Activated CD4-positive, alpha-beta T cell treated with anti-CD3 and anti-CD28 coated beads, Interleukin-2, amount 50 U/mL, for 48 hours (primary cell): ENCODE measurements around the gene PIH1D1.
"Not testable (repeated sequence)": the region's sequence is repeated elsewhere in the genome, so short reads cannot be mapped to it uniquely, and the experiment has no call there.

Experiments used
- DNase-seq, 2 experiments: peaks; one replicate each; pipeline ENCODE4 v3.0.0-alpha.2; 2020

PIH1D1 gene

GRCh38 chr19:49479975-49480628, 28.5 kb upstream of the PIH1D1 start:
- no peak for DNase-seq

- DNase-seq, result peak; percentile 87 to 90
Measured at GRCh38 chr19:49475995-49476880, 24.6 kb upstream of the PIH1D1 start.

GRCh38 chr19:49475191-49475917, 23.7 kb upstream of the PIH1D1 start:
- DNase-seq, result peak; percentile 31 to 40

GRCh38 chr19:49474542-49474924, 22.9 kb upstream of the PIH1D1 start:
- no peak for DNase-seq

GRCh38 chr19:49473868-49474541, 22.4 kb upstream of the PIH1D1 start, which contains the start of gene FLT3LG:
Gene FLT3LG (plus strand): TSS chr19:49474215. CDS start chr19:49474640, 425 bp downstream.
- DNase-seq, result peak; percentile 89 to 90

GRCh38 chr19:49473501-49473867, 21.9 kb upstream of the PIH1D1 start:
- not testable (repeated sequence) for DNase-seq

- peak; percentile 34 to 41 for DNase-seq
Measured at GRCh38 chr19:49472936-49473335, 21.3 kb upstream of the PIH1D1 start.

GRCh38 chr19:49470615-49470978, 19.0 kb upstream of the PIH1D1 start:
- DNase-seq, result no peak

GRCh38 chr19:49469828-49470614, 18.4 kb upstream of the PIH1D1 start:
- DNase-seq, result peak; percentile 80 to 87

- DNase-seq, result peak; percentile 81 to 88
Measured at GRCh38 chr19:49468746-49469447, 17.3 kb upstream of the PIH1D1 start.

GRCh38 chr19:49468199-49468598, 16.6 kb upstream of the PIH1D1 start:
- no peak for DNase-seq

- no peak for DNase-seq
Measured at GRCh38 chr19:49465371-49465770, 13.8 kb upstream of the PIH1D1 start.

- DNase-seq, result no peak
Measured at GRCh38 chr19:49463960-49464740, 12.5 kb upstream of the PIH1D1 start.

GRCh38 chr19:49462492-49462891, 10.9 kb upstream of the PIH1D1 start:
- DNase-seq, result no peak

GRCh38 chr19:49461656-49462055, 10.0 kb upstream of the PIH1D1 start:
- DNase-seq, result no peak

- not testable (repeated sequence) for DNase-seq
Measured at GRCh38 chr19:49461130-49461529, 9.5 kb upstream of the PIH1D1 start.

GRCh38 chr19:49459388-49459787, 7.8 kb upstream of the PIH1D1 start:
- no peak for DNase-seq

GRCh38 chr19:49458567-49458903, 6.9 kb upstream of the PIH1D1 start:
- DNase-seq, result no peak

GRCh38 chr19:49456326-49456725, 4.7 kb upstream of the PIH1D1 start:
- no peak for DNase-seq

- DNase-seq, result no peak
Measured at GRCh38 chr19:49455773-49456172, 4.2 kb upstream of the PIH1D1 start.

GRCh38 chr19:49453757-49454240, 2.2 kb upstream of the PIH1D1 start:
- DNase-seq, result no peak
